ENCODE results near the gene HOXA9.

The HOXA9 gene

GRCh38 chr7:27142580-27143022 lies 22.7 kb downstream of the HOXA9 start:
- no peak for DNase-seq (ENCODE audit: low spot score)

GRCh38 chr7:27141923-27142579 lies 23.3 kb downstream of the HOXA9 start:
- no peak for DNase-seq (ENCODE audit: low spot score)

- no peak for DNase-seq (ENCODE audit: low spot score)
Measured at GRCh38 chr7:27141137-27141922, 24.0 kb downstream of the HOXA9 start.

GRCh38 chr7:27140126-27140857 lies 25.0 kb downstream of the HOXA9 start:
- DNase-seq (ENCODE audit: low spot score), result no peak

- DNase-seq (ENCODE audit: low spot score), result no peak
Measured at GRCh38 chr7:27139334-27140125, 25.8 kb downstream of the HOXA9 start.

GRCh38 chr7:27138985-27139333 lies 26.4 kb downstream of the HOXA9 start:
- no peak for DNase-seq (ENCODE audit: low spot score)

GRCh38 chr7:27138472-27138871 lies 26.9 kb downstream of the HOXA9 start:
- DNase-seq (ENCODE audit: low spot score), result no peak

GRCh38 chr7:27137640-27138315 lies 27.6 kb downstream of the HOXA9 start:
- DNase-seq (ENCODE audit: low spot score), result no peak

GRCh38 chr7:27134392-27134791 lies 30.9 kb downstream of the HOXA9 start:
- no peak for DNase-seq (ENCODE audit: low spot score)

- no peak for DNase-seq (ENCODE audit: low spot score)
Measured at GRCh38 chr7:27133409-27134231, 31.7 kb downstream of the HOXA9 start.

- no peak for DNase-seq (ENCODE audit: low spot score)
Measured at GRCh38 chr7:27132978-27133377, 32.4 kb downstream of the HOXA9 start.

- DNase-seq (ENCODE audit: low spot score), result no peak
Measured at GRCh38 chr7:27132214-27132613, 33.1 kb downstream of the HOXA9 start.

GRCh38 chr7:27131390-27131819 lies 33.9 kb downstream of the HOXA9 start:
- no peak for DNase-seq (ENCODE audit: low spot score)

- DNase-seq (ENCODE audit: low spot score), result peak; percentile 28
Measured at GRCh38 chr7:27130540-27131389, 34.6 kb downstream of the HOXA9 start, which contains the start of gene HOXA4. HOXA4 (minus strand) TSS chr7:27130757; CDS start chr7:27130733, 24 bp downstream.

- DNase-seq (ENCODE audit: low spot score), result no peak
Measured at GRCh38 chr7:27129729-27130539, 35.4 kb downstream of the HOXA9 start.

GRCh38 chr7:27128776-27129728 lies 36.3 kb downstream of the HOXA9 start:
- no peak for DNase-seq (ENCODE audit: low spot score)

GRCh38 chr7:27128034-27128433 lies 37.3 kb downstream of the HOXA9 start:
- DNase-seq (ENCODE audit: low spot score), result no peak

All from Ammon's horn (tissue), 1 donor.